Gastrocnemius medialis (tissue), 4 donors: ENCODE data around the gene FLII.

ENCODE experiments used
- POLR2A ChIP-seq, 2 donors: fragments of 450-650 bp; IDR thresholded peaks; one replicate each; pipeline ENCODE4 v1.6.1; 2017; ENCODE audit warnings: antibody characterized with exemption in 2 of 2, mild to moderate bottlenecking in 2 of 2, moderate library complexity in 2 of 2
- TF ChIP-seq, protein P1 (sequence below), 5 experiments: fragments of 450-650 bp in 3 of 5; fragments of 200-600 bp in 2 of 5; sonication (generic) in 2 of 5; IDR thresholded peaks in 4 of 5; conservative IDR thresholded peaks in 1 of 5; 1 replicate in 4 of 5; 2 replicates in 1 of 5; pipeline ENCODE4 v1.5.1; 2016 to 2019; ENCODE audit warnings: antibody characterized with exemption in 5 of 5, mild to moderate bottlenecking in 3 of 5, moderate library complexity in 3 of 5

DNA sequence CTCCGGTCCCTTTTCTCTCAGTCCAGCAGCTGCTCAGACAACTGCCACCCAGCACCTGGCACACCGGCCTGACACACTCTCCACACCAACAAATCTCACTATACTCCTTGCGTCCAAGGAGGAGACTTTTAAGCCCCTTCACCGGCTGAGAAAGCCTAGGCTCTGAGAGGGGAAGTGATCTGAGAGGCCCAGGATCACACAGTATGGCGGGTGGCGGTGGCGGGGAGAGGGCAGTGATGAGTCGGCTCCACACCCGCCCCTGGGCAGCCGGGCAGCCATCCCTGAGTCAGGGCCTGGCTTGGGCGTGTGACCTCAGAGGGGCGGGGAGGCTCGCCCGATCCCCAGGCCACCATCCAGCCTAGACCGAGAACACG is 569 bp downstream of the FLII start:
- TF ChIP-seq, protein P1, sequence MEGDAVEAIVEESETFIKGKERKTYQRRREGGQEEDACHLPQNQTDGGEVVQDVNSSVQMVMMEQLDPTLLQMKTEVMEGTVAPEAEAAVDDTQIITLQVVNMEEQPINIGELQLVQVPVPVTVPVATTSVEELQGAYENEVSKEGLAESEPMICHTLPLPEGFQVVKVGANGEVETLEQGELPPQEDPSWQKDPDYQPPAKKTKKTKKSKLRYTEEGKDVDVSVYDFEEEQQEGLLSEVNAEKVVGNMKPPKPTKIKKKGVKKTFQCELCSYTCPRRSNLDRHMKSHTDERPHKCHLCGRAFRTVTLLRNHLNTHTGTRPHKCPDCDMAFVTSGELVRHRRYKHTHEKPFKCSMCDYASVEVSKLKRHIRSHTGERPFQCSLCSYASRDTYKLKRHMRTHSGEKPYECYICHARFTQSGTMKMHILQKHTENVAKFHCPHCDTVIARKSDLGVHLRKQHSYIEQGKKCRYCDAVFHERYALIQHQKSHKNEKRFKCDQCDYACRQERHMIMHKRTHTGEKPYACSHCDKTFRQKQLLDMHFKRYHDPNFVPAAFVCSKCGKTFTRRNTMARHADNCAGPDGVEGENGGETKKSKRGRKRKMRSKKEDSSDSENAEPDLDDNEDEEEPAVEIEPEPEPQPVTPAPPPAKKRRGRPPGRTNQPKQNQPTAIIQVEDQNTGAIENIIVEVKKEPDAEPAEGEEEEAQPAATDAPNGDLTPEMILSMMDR (IDR thresholded peaks at IDR 0.05 in 4 of 5, conservative IDR thresholded peaks at IDR 0.05 in 1 of 5): no peak
- no peak for TF ChIP-seq POLR2A (IDR thresholded peaks at IDR 0.05)
